ENCODE results near the gene TNK1.

Gene TNK1

DNA sequence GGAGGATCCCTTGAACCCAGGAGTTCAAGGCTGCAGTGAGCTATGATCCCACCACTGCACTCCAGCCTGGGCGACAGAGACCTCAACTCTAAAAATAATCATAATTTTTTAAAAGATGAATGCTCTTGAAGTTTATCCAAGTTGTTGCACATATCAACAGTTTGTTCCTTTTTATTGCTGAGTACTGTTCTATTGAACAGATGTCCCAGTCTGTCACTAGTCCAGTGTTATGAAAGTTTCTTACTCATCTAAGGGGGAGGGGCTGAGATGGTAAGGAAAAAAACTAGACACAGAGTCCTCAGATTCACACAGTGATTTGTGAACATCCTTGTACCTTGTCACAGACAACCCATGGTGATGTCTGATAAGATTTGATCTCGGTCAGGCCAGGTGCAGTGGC is 40.7 kb upstream of the TNK1 start:
- CTCF ChIA-PET: no interaction called here
- no peak for DNase-seq (ENCODE audit: low spot score)
- POLR2A ChIA-PET (ENCODE audit: low non-redundant PET): interaction anchor here (0.7 kb wide), 1 partner anchor 9 kb away, joined by 3 read pairs; no protein-coding TSS in a partner anchor
- no peak overlapping the region for H3K27ac ChIP-seq
- TF ChIP-seq, protein P1, sequence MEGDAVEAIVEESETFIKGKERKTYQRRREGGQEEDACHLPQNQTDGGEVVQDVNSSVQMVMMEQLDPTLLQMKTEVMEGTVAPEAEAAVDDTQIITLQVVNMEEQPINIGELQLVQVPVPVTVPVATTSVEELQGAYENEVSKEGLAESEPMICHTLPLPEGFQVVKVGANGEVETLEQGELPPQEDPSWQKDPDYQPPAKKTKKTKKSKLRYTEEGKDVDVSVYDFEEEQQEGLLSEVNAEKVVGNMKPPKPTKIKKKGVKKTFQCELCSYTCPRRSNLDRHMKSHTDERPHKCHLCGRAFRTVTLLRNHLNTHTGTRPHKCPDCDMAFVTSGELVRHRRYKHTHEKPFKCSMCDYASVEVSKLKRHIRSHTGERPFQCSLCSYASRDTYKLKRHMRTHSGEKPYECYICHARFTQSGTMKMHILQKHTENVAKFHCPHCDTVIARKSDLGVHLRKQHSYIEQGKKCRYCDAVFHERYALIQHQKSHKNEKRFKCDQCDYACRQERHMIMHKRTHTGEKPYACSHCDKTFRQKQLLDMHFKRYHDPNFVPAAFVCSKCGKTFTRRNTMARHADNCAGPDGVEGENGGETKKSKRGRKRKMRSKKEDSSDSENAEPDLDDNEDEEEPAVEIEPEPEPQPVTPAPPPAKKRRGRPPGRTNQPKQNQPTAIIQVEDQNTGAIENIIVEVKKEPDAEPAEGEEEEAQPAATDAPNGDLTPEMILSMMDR (conservative IDR thresholded peaks at IDR 0.05; ENCODE audit: low read depth): no peak

DNA sequence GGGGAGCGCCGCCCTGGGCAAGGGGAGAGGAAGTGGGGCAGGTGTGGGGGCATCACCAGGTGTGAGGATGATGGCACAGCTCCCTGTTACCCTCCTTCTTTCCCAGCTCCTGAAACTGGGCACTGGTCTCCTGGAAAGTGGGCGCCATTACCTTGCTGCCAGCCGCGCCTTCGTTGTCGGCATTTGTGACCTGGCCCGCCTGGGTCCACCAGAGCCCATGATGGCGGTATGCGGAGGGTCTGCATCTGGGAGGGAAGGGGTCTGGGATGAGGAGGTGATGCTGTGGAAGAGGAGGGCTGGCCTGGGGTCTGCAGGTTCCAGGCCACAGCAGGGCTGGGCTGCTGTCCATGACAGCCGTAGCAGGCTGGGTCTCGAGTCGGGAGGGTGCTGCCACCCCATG is 39.0 kb upstream of the TNK1 start:
- TF ChIP-seq, protein P1 (conservative IDR thresholded peaks at IDR 0.05; ENCODE audit: low read depth): no peak
- CTCF ChIA-PET: no interaction called here
- DNase-seq (ENCODE audit: low spot score): no peak
- no peak overlapping the region for H3K27ac ChIP-seq
- POLR2A ChIA-PET (ENCODE audit: low non-redundant PET): interaction anchor here (0.6 kb wide), 1 partner anchor 100 kb away, joined by 3 read pairs; no protein-coding TSS in a partner anchor

DNA sequence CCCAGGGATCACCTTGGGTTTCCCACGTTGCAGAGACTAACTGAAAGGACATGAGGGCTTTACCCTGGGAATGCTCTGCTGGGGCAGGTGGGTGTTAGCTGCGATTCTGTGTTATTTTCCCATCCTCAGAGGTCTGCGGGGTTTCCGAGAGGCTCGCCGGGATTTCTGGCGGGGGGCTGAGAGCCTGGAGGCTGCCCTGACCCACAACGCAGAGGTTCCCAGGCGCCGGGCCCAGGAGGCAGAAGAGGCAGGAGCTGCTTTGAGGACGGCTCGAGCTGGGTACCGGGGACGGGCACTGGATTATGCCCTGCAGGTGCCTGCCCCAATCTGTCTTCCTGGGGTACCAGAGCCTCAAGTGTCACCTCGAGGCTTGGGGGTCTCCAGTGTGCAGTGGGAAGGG is 37.6 kb upstream of the TNK1 start:
- no peak overlapping the region for H3K27ac ChIP-seq
- ChIA-PET CTCF (interaction anchor here (1.5 kb wide), 1 partner anchor 14 kb away, joined by 6 read pairs; the partner anchor contains the start of gene NEURL4), POLR2A (ENCODE audit: low non-redundant PET) (no interaction called here)
- DNase-seq (ENCODE audit: low spot score): no peak
- TF ChIP-seq, protein P1 (conservative IDR thresholded peaks at IDR 0.05; ENCODE audit: low read depth): no peak

DNA sequence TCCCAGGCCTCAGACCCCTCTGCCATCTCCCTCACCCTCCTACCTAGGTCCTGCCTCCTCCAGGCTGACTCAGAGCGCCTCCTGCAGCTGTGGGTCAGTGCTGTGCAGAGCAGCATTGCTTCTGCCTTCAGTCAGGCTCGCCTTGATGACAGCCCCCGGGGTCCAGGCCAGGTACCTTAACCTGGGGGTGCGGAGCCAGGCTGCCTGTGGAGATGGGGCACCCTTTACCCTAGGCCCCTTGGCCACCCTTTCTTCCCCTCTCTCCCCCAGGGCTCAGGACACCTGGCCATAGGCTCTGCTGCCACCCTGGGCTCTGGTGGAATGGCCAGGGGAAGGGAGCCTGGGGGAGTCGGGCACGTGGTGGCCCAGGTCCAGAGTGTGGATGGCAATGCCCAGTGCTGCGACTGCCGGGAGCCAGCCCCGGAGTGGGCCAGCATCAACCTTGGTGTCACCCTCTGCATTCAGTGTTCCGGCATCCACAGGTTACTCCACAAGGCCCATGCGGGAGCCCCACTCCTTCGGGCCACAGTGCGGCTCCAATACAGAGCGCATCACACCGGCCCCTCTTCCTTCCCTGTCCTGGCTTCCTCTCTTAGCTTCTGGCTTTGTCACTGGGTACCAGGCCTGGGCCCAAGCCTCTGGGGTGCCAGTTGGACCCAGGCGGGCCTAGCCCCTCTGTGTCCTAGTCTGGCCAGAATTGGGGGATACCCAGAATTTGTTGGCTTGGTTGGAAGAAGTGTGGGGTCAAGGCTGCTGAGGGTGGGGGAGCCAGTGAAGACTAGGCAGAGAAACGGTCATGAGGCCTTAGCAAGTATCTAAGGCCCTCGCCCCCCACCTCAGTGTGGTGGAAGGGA is 33.9 kb upstream of the TNK1 start:
- CTCF ChIA-PET: interaction anchor here (0.5 to 0.8 kb wide), 3 partner anchors 22 to 29 kb away, joined by 3 to 5 read pairs (median 4); no protein-coding TSS in a partner anchor
- no peak for DNase-seq (ENCODE audit: low spot score)
- TF ChIP-seq, protein P1 (conservative IDR thresholded peaks at IDR 0.05; ENCODE audit: low read depth): no peak
- POLR2A ChIA-PET (ENCODE audit: low non-redundant PET): no interaction called here
- no peak overlapping the region for H3K27ac ChIP-seq

- peak overlapping the region; percentile 100 for H3K27ac ChIP-seq
- DNase-seq (ENCODE audit: low spot score): no peak
- POLR2A ChIA-PET (ENCODE audit: low non-redundant PET): no interaction called here
- TF ChIP-seq, protein P1 (conservative IDR thresholded peaks at IDR 0.05; ENCODE audit: low read depth): no peak
- CTCF ChIA-PET: interaction anchor here (0.5 to 1.0 kb wide), 4 partner anchors 18 to 489 kb away, joined by 3 to 5 read pairs (median 3); no protein-coding TSS in a partner anchor
Measured at GRCh38 chr17:7347630-7348477, 33.0 kb upstream of the TNK1 start.

Data from RWPE1 (cell line).